DMS79 treated with DMSO at 0.1 percent for 48 hours (cell line): ENCODE results near the gene ALS2.

Experiments used
- DNase-seq: peaks from one replicate; lab custom pipeline; 2025; lab: John Stamatoyannopoulos, UW

The ALS2 gene

GRCh38 chr2:201754717-201755415 is 25.9 kb downstream of the ALS2 start:
- DNase-seq = no peak

- no peak for DNase-seq
Observed at GRCh38 chr2:201751566-201751965, 29.2 kb downstream of the ALS2 start.

- DNase-seq = no peak
Observed at GRCh38 chr2:201746551-201746950, 34.2 kb downstream of the ALS2 start.

- DNase-seq = no peak
Observed at GRCh38 chr2:201735486-201735885, 45.2 kb downstream of the ALS2 start.

GRCh38 chr2:201734111-201734510 is 46.6 kb downstream of the ALS2 start:
- no peak for DNase-seq

- DNase-seq = no peak
Observed at GRCh38 chr2:201733544-201733943, 47.2 kb downstream of the ALS2 start.

- no peak for DNase-seq
Observed at GRCh38 chr2:201730651-201731285, 50.0 kb downstream of the ALS2 start.

- DNase-seq = no peak
Observed at GRCh38 chr2:201715459-201715858, 65.3 kb downstream of the ALS2 start.

- DNase-seq = no peak
Observed at GRCh38 chr2:201712726-201713125, 68.0 kb downstream of the ALS2 start.

- no peak for DNase-seq
Observed at GRCh38 chr2:201709747-201710146, 71.0 kb downstream of the ALS2 start.

GRCh38 chr2:201709049-201709448 is 71.7 kb downstream of the ALS2 start:
- DNase-seq = no peak

- DNase-seq = no peak
Observed at GRCh38 chr2:201707753-201708152, 73.0 kb downstream of the ALS2 start.

- no peak for DNase-seq
Observed at GRCh38 chr2:201707142-201707541, 73.6 kb downstream of the ALS2 start.

GRCh38 chr2:201704536-201704935 is 76.2 kb downstream of the ALS2 start:
- no peak for DNase-seq

- no peak for DNase-seq
Observed at GRCh38 chr2:201701646-201702045, 79.1 kb downstream of the ALS2 start.

GRCh38 chr2:201699416-201699815 is 81.3 kb downstream of the ALS2 start:
- DNase-seq = no peak

GRCh38 chr2:201698588-201699226 is 82.0 kb downstream of the ALS2 start, which contains the start of gene MPP4:
Gene MPP4 (minus strand): TSS chr2:201698644. CDS start chr2:201693954, 4,690 bp downstream.
- DNase-seq = no peak

- DNase-seq = no peak
Observed at GRCh38 chr2:201697899-201698298, 82.8 kb downstream of the ALS2 start.

- no peak for DNase-seq
Observed at GRCh38 chr2:201696151-201696659, 84.5 kb downstream of the ALS2 start.

GRCh38 chr2:201685156-201685555 is 95.6 kb downstream of the ALS2 start:
- DNase-seq = no peak

- DNase-seq = no peak
Observed at GRCh38 chr2:201680743-201681142, 100.0 kb downstream of the ALS2 start.

GRCh38 chr2:201678401-201678800 is 102.3 kb downstream of the ALS2 start:
- DNase-seq = no peak

GRCh38 chr2:201675454-201675853 is 105.3 kb downstream of the ALS2 start:
- no peak for DNase-seq
